Measurements from ENCODE around the gene KRT10.

DNA sequence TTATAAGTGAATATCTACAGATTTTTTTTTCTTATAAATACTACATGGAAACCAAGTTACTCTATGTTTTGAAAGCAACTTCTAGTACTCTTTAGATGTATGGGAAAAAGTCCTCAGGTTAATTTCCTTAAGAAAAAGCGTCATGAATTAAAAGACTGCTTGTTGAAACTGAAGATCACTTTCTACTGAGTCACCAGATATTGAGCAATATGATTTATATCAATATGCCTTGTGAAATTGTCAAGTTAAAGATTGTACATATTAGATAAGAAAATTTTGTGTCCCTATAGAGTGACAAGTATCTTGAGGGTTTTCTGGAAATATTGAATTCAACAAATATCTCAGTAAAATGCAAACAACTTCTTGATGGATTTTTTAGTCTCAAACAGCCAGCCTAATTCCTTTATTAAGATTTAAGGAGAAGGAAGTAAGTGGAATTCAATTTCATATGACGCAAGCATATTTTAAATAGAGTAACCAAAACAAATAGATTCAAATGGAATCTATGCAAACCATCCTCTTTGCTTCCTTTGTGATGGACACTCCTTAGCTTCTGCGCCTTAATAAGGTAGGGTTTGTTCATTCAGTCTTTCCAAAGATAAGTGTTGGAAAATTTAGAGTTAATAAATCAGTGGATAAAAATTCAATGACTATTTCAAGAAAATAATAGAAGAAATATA lies 28.0 kb upstream of the KRT10 start:
- TF ChIP-seq, protein P1, sequence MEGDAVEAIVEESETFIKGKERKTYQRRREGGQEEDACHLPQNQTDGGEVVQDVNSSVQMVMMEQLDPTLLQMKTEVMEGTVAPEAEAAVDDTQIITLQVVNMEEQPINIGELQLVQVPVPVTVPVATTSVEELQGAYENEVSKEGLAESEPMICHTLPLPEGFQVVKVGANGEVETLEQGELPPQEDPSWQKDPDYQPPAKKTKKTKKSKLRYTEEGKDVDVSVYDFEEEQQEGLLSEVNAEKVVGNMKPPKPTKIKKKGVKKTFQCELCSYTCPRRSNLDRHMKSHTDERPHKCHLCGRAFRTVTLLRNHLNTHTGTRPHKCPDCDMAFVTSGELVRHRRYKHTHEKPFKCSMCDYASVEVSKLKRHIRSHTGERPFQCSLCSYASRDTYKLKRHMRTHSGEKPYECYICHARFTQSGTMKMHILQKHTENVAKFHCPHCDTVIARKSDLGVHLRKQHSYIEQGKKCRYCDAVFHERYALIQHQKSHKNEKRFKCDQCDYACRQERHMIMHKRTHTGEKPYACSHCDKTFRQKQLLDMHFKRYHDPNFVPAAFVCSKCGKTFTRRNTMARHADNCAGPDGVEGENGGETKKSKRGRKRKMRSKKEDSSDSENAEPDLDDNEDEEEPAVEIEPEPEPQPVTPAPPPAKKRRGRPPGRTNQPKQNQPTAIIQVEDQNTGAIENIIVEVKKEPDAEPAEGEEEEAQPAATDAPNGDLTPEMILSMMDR (optimal IDR thresholded peaks at IDR 0.05 in 1 of 3, IDR thresholded peaks at IDR 0.05 in 1 of 3, conservative IDR thresholded peaks at IDR 0.05 in 1 of 3; ENCODE audit: extremely low read depth in 1 of 3, insufficient read depth in 2 of 3, low read length in 3 of 3): no peak
- TF ChIP-seq EZH2 (IDR thresholded peaks at IDR 0.05; ENCODE audit: low read length): no peak

All from keratinocyte (primary cell).